HG03378 (cell line): Measurements from ENCODE around the gene NCKAP5.

Experiments
- ATAC-seq: cut with Tn5 transposase; IDR thresholded peaks from one replicate; pipeline ENCODE4 v1.9.1; 2021; ENCODE audit warnings: mild to moderate bottlenecking, moderate library complexity; ENCODE audit not compliant: unreplicated experiment

The NCKAP5 gene

DNA sequence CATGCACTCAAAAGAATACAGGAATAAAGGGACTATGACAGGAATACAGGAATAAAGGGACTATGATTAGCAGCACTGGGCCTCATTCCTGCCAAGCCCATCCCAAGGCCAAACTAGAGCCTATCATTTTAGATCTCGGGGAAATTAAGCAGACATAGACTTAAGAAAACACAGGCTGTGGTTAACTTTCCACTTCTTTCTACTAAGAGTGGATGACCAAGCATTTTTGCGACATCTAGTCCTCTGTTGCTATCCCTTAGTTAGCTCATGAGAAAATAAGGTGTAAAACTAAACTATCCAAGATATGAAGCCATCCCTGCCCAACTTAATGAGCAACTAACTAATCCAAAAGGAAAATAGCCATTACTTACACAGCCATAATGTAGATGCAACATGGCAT lies 904.2 kb downstream of the NCKAP5 start:
- ATAC-seq, result no peak

GRCh38 chr2:132662732-132663131 lies 905.5 kb downstream of the NCKAP5 start:
- ATAC-seq, result no peak

GRCh38 chr2:132659331-132659730 lies 908.9 kb downstream of the NCKAP5 start:
- ATAC-seq, result no peak

DNA sequence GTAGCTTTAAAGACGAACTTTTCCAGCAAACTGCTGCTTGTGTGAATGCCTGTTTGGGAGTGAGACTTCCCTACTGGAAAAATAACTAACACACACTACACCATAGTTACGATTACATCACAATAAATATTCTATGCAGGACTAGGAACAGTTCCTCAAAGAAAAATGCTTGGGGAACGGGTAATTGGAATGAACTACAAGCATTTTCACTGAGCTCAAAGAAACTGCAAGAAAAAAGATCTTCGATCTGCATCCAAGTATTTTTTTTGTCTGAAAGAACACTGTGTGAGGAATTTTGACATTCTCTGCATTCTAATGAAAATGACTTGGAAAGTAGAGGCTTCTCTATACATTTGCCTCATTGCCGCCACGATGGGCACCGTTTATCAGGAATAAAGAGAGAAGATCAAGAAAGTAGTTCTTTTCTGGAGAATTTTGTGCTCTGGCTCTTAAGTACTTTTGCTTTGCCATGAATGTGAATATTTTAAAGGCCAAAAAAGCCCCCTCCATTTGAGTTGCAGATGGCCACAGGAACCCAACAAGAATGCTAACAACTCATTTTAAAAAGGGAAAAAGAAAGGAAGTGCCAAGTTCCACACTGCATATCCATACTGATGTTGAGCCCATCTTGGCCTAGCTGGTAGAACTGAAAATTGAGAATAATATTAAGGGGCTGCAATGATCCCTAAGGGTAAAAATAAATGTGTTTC lies 911.8 kb downstream of the NCKAP5 start:
- ATAC-seq, result no peak

DNA sequence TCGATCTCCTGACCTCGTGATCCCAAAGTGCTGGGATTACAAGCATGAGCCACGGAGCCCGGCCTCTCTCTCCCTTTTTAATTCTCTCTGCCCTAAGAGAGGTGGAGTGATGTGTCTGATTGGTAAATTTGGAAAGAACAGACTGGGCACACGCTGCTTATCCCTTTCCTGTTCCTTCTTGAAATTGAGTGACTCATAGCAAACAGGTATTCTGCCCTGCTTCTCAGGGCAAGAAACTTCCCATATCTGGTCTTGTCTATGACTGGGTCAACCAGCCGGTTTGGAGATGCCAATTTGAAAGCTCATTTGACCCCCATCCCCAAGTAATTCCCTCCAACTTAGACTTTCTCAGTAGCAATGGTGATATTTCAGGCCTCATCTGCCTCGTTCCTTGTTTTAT lies 913.3 kb downstream of the NCKAP5 start:
- ATAC-seq, result no peak

GRCh38 chr2:132654335-132654734 lies 913.9 kb downstream of the NCKAP5 start:
- ATAC-seq, result no peak

GRCh38 chr2:132652474-132652873 lies 915.8 kb downstream of the NCKAP5 start:
- no peak for ATAC-seq

DNA sequence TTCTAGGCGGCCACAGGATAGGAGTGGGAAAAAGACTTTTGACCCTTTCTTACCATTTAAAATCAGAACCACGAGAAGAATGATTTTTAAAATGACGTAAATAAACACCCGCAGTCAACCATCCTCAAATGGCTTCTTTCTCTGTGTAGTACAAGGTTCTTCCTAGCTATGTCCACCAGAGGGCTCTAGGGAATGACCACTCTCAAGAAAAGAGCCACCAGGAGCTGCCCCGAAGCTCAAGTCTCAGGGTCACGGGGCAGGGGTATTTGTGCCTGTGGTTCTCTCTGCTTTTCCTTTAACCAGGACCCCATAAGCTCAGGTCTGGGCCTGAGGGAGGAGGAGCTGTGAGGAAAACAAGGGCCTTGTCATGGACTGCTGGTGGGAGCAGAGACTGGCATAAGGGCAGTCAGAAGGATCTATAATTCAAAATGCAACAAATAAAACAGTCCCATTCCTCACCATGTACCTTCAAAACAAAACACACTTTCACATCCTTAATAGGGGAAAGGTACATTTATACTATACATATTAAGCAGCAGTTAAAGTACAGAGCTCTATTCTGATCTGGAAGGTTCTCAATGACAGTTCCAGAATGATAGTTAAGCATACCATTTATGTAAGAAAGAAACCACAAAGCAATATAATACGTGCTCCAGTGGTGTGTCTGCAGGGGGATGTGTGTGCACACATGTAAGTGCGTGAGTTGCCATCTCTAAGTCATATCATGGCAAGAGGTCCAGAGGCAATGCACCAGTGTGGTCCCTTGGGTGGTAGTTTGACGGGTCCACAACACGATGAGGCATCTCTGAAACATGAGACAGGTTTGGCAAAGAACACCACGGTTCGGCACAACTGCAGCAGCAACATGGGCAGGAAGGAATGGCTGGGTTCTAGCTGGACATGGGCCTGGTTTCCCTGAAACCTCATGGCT lies 916.9 kb downstream of the NCKAP5 start:
- ATAC-seq, result no peak

DNA sequence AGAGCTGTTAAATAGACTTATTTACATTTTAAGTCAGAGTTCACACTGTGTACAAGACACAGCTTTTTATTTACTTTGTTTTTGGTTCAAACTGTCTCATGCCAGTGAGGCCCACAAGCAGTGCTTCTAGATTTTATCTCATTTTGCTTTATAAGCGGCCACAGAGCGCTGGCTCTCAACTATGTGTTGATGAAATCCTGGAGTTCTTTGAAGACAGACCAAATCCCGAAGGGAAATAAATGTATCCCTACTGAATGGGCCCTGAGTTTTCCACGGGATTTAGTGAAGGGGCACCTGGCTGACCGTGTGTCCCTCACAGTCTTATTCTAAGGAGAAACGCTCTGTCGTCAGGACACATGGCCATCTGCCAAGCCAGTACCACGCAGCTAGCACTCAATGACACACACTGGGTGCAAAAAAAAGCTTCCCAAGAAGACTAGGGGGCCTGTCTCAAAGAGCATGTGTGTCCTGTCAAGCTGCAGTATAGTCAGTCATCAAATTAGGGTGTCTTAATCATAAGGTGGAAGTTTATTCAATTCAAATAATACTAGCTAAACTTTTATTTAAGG lies 921.6 kb downstream of the NCKAP5 start:
- no peak for ATAC-seq

DNA sequence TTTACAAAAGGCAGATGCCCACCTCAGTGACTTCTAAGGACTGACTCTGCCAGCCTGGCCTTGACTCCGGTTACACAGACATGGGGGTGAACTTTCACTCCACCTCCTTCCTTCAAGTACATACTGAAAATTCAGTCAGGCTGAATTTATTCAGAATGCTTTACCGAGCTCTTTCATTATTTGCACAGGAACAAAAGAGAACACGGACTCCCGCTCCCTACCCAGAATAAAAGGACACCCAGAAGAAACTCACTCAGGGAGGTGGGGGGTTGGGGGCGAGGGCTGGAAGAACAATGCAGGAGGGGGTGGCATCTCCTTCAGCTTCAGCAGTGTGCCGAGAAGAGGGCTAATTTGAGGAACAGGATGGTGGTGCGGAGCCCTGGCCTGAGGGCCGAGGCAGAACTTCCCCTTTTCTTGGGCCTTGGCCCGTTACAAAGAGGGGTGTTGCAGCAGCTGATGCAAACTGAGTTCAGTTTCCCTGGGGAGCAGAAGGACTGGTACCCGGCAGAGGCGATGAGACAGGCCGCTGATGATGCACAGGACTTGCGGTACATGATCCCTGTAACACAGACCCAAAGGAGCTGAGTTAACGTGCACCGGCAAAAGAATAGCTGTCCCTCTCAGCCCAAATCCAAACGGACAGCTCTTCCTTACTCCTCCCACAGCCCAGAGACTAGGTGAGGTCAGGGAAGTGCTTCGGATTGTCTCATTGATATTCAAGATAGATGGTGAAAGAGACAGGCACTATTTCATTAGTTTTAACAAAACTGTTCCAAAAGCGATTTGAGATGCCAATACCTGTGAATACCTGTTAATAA lies 922.3 kb downstream of the NCKAP5 start:
- no peak for ATAC-seq

DNA sequence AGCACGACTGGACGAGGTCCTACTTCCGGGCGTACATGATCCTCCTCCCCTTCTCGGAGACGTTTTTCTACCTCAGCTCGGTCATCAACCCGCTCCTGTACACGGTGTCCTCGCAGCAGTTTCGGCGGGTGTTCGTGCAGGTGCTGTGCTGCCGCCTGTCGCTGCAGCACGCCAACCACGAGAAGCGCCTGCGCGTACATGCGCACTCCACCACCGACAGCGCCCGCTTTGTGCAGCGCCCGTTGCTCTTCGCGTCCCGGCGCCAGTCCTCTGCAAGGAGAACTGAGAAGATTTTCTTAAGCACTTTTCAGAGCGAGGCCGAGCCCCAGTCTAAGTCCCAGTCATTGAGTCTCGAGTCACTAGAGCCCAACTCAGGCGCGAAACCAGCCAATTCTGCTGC lies 923.1 kb downstream of the NCKAP5 start:
- no peak for ATAC-seq

- no peak for ATAC-seq
These were observed 925.8 kb downstream of the NCKAP5 start for GRCh38 chr2:132642415-132642814.

DNA sequence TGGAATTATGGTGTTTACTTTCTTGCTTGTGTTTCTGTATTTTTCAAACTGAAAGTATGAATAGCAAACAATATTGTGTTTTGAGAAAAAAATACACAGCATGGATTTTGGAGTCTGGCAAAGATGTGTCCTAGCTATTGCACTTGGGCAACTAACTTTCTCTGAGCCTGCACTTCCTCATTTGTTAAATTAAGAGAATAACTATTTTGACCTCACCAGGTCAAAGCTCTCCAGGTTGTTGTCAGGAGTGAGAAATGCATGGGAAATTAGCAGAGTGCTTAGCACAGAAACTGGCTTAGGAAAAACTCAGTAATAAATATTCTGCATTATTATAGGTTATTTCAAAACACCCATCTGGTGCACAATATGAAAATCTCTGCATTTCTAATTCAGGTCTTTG lies 926.4 kb downstream of the NCKAP5 start:
- ATAC-seq, result no peak

- no peak for ATAC-seq
These were observed 928.1 kb downstream of the NCKAP5 start for GRCh38 chr2:132640116-132640515.

DNA sequence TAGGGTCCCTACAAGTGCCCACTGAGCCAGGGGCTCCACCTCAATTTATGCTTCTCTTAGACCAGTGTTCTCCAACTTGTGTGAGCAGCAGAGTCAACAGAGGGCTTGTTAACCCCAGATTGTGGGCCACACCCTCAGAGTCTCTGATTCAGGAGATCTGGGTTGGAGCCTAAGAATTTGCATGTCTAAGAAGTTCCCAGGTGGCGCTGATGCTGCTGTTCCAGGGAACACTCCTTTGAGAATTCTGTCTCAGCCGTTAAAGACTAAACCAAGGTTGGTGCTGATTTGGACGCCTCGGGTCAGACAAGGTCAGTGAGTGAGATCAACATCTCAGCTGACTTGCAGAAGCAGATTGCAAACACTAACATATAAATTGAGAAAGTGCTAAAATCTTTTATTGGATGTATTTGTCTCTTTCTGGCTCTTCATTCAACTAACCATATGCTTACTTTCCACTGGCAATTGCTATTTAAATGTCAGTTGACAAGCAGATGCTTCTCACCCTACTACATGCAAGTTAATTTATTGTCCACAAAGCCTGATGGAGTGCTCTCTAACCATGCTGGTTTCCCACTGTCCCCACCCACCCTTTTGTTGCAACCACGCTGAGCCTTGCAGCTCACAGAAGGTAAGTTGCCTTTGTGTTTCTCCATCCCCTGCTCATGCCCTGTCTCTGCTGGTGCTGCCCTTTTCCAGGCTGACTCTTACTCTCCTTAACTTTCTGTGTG lies 929.8 kb downstream of the NCKAP5 start:
- no peak for ATAC-seq

GRCh38 chr2:132636346-132636745 lies 931.9 kb downstream of the NCKAP5 start:
- no peak for ATAC-seq

DNA sequence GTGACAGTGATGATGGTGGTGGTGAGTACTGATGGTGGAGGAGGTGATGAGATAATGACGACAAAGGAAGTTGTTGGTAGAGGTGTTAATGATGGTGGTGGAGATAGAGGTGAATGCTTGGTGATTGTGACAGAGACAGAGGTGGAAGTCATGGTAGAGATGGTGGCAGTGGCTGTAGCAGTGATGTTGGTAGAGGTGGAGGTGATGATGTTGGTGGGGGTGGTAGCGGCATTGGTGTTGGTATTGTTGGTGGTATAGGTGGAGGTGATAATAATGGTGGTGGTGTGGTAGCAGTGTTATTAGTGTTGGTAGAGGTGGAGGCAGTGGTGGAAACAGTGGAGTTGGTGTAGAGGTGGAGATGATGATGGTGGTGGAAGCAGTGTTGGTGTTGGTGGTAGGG lies 934.6 kb downstream of the NCKAP5 start:
- no peak for ATAC-seq

GRCh38 chr2:132632000-132632649 lies 936.1 kb downstream of the NCKAP5 start:
- ATAC-seq, result no peak

DNA sequence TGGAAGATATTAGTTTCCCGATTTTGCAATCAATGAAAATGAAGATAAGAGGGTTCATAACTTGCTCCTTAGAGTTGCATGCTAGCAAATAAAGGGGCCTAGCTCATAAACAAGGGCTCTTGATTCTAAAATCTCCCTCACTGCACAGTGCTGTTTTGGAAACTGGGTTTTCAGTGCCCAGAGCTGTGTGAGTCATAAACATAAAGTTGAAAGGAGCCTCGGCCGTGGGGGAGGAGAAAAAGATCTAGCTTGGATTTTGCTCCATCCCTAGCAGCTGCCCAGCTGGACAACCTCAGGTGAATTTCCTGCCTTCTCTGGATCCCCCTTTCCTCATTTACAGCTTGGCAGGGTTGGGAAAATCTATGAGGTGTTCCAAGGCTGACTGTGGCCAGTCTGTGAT lies 940.7 kb downstream of the NCKAP5 start:
- ATAC-seq, result no peak
